Mucosa of rectum (tissue), 2 donors: ENCODE measurements around the gene ZBTB1.

Source experiments
- H3K27ac ChIP-seq, 2 donors: one replicate each; pipeline ENCODE4 v1.7.0; 2013; ENCODE audit warnings: inconsistent platforms in 2 of 2, low read depth in 2 of 2, low read length in 2 of 2
- H3K27me3 ChIP-seq, 2 donors: one replicate each; pipeline ENCODE4 v1.7.0; 2013; ENCODE audit warnings: low read length in 2 of 2; ENCODE audit not compliant: control insufficient read depth in 2 of 2, insufficient read depth in 2 of 2
- H3K36me3 ChIP-seq, 2 donors: one replicate each; pipeline ENCODE4 v1.7.0; 2013; ENCODE audit warnings: low read length in 2 of 2; ENCODE audit not compliant: control insufficient read depth in 2 of 2, insufficient read depth in 2 of 2
- H3K4me1 ChIP-seq, 2 donors: one replicate each; pipeline ENCODE4 v1.7.0; 2013; ENCODE audit warnings: low read length in 2 of 2, mild to moderate bottlenecking in 1 of 2; ENCODE audit not compliant: control insufficient read depth in 2 of 2, insufficient read depth in 2 of 2
- H3K4me3 ChIP-seq, 2 donors: one replicate each; pipeline ENCODE4 v1.7.0; 2013; ENCODE audit warnings: low read length in 2 of 2
- H3K9ac ChIP-seq, 2 donors: one replicate each; pipeline ENCODE4 v1.7.0; 2013; ENCODE audit warnings: low read length in 2 of 2, low read depth in 1 of 2, mild to moderate bottlenecking in 1 of 2
- H3K9me3 ChIP-seq, 2 donors: one replicate each; pipeline ENCODE4 v1.7.0; 2013; ENCODE audit warnings: low read length in 2 of 2; ENCODE audit not compliant: control insufficient read depth in 2 of 2
- donor health status: healthy.
- donor health status: Normal muscosa, but diverticular disease.

Gene ZBTB1

DNA sequence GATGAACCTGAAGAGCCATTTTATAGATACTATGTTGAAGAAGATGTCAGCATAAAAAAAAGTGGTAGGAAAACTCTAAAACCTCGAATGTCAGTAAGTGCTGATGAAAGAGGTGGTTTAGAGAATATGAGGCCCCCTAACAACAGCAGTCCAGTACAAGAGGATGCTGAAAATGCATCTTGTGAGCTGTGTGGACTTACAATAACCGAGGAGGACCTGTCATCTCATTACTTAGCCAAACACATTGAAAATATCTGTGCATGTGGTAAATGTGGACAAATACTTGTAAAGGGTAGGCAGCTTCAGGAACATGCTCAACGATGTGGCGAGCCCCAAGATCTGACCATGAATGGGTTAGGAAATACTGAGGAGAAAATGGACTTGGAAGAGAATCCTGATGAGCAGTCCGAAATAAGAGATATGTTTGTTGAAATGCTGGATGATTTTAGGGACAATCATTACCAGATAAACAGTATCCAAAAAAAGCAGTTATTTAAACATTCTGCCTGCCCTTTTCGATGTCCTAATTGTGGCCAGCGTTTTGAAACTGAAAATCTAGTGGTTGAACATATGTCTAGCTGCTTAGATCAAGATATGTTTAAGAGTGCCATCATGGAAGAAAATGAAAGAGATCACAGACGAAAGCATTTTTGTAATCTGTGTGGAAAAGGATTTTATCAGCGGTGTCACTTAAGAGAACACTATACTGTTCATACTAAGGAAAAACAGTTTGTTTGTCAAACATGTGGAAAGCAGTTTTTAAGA lies 18.2 kb downstream of the ZBTB1 start:
- Histone ChIP-seq H3K4me3 (no peak overlapping the region), H3K36me3 (peaks cover 19 to 22% of the 10 kb centered on the region in 2 donors), H3K27me3 (no peaks in the 10 kb centered on the region), H3K9ac (no peak overlapping the region), H3K9me3 (no peaks in the 10 kb centered on the region), H3K4me1 (no peaks in the 10 kb centered on the region), H3K27ac (no peak overlapping the region)

DNA sequence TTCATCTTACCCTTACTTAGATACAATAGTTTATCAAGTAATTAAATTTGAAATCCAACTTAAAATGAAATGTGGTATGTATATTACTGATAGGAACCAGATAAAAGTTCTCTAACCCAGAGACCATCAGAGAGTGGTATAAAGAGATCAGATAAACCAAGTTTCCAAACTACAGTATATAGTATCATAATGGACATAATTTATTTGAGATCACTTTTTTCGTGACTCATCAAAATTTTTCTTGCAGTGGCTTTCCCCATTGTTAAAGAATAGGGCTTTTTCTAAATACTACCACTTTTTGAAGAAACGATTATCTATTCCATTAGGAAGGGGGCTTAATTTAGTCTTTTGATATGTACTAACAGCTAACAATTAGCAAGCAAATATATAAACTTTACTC lies 20.8 kb downstream of the ZBTB1 start:
- H3K9ac ChIP-seq, result no peak overlapping the region
- no peak overlapping the region for H3K4me3 ChIP-seq
- H3K4me1 ChIP-seq, result no peaks in the 10 kb centered on the region
- peaks cover 19 to 22% of the 10 kb centered on the region in 2 donors for H3K36me3 ChIP-seq
- H3K27ac ChIP-seq, result no peak overlapping the region
- no peaks in the 10 kb centered on the region for H3K9me3 ChIP-seq
- H3K27me3 ChIP-seq, result no peaks in the 10 kb centered on the region

DNA sequence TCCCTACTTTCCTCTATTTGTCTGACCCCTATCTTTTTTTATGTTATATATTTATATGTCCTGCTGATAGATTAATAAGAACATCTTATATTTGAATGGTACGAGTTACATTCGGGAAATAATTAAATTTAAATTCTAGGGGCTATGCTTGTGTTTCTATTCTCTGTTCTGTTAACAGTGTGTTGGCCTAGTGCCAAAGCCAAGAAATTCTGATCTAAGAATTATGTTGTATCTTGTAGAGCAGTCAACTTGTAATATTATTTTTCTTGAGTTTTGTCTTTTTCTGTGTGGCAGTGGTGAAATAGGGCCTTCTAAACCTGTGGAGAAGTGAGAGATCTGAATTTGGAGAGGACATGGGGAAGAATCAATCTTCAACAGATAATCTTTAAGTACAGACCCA lies 27.0 kb downstream of the ZBTB1 start:
- H3K9ac ChIP-seq, result no peak overlapping the region
- no peak overlapping the region for H3K4me3 ChIP-seq
- no peak overlapping the region for H3K27ac ChIP-seq
- no peaks in the 10 kb centered on the region for H3K4me1 ChIP-seq
- H3K9me3 ChIP-seq, result no peaks in the 10 kb centered on the region
- H3K36me3 ChIP-seq, result no peaks in the 10 kb centered on the region
- no peaks in the 10 kb centered on the region for H3K27me3 ChIP-seq

DNA sequence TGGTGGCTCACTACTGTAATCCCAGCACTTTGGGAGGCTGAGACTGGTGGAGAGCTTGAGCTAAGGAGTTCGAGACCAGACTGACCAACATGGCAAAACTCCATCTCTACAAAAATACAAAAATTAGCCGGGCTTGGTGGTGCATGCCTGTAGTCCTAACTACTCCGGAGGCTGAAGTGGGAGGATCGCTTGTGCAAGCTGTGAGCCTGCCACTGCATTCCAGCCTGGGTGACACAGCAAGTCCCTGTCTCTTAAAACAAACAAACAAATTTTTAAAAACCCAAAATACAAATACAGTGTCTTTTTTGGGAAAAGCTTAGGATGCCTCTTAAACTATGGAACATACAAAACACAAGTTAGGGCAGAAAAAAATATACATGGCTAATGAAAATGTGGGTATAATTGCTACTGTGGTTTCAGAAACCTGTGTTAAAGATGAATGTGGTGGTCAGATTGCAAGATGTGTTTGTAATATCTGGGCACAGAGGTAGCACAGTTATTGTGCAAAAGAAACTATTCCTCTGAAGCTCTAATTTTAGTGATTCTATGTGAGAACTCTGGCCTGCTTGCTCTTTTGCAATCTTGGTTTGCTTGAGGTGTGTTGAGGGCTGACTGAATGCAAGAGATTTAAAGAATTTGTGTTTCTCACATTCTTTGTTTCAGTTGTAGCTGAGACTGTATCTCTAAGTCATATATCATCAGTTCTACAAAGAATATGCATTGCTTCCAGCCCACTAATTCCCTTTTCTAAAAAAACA lies 32.1 kb downstream of the ZBTB1 start:
- H3K36me3 ChIP-seq, result no peaks in the 10 kb centered on the region
- H3K9ac ChIP-seq, result no peak overlapping the region
- no peak overlapping the region for H3K4me3 ChIP-seq
- H3K27me3 ChIP-seq, result no peaks in the 10 kb centered on the region
- no peak overlapping the region for H3K27ac ChIP-seq
- peaks cover 0 to 3% of the 10 kb centered on the region in 2 donors for H3K9me3 ChIP-seq
- H3K4me1 ChIP-seq, result peaks cover 9 to 10% of the 10 kb centered on the region in 2 donors

DNA sequence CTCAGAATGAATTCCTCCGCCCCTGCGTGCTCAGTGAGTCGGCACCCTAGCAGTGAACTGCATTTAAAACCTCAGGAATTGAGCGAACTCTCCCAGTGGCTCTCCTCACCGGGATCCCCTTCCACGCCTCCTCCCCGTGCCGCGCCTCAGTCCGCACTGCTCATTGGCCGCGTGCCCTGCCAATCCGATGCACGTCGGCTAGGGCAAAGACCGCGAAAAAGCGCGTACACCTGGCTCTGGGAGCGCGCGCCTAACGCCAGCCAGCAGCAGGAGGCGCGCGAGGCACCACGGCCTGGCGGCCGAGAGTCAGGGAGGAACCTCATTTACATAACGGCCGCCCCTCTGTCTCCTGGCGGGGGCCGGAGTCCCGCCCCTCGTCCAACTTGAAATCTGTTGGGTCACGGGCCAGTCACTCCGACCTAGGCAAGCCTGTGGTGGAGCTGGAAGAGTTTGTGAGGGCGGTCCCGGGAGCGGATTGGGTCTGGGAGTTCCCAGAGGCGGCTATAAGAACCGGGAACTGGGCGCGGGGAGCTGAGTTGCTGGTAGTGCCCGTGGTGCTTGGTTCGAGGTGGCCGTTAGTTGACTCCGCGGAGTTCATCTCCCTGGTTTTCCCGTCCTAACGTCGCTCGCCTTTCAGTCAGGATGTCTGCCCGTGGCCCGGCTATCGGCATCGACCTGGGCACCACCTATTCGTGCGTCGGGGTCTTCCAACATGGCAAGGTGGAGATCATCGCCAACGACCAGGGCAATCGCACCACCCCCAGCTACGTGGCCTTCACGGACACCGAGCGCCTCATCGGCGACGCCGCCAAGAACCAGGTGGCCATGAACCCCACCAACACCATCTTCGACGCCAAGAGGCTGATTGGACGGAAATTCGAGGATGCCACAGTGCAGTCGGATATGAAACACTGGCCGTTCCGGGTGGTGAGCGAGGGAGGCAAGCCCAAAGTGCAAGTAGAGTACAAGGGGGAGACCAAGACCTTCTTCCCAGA lies 35.9 kb downstream of the ZBTB1 start, which contains the start of gene HSPA2:
Gene HSPA2, plus strand, starts transcription at position 534 of the 995 bp plus-strand sequence. Its CDS starts 109 bp downstream, at position 643.
- H3K27ac ChIP-seq, result peak within 1 kb of the TSS; percentile 95 to 96
- H3K4me1 ChIP-seq, result peaks cover 13 to 16% of the 10 kb centered on the region in 2 donors
- no peaks in the 10 kb centered on the region for H3K27me3 ChIP-seq
- H3K9me3 ChIP-seq, result peaks cover 0 to 3% of the 10 kb centered on the region in 2 donors
- H3K36me3 ChIP-seq, result no peaks in the 10 kb centered on the region
- peak within 1 kb of the TSS; percentile 55 to 65 for H3K9ac ChIP-seq
- peak within 1 kb of the TSS; percentile 73 to 84 for H3K4me3 ChIP-seq

DNA sequence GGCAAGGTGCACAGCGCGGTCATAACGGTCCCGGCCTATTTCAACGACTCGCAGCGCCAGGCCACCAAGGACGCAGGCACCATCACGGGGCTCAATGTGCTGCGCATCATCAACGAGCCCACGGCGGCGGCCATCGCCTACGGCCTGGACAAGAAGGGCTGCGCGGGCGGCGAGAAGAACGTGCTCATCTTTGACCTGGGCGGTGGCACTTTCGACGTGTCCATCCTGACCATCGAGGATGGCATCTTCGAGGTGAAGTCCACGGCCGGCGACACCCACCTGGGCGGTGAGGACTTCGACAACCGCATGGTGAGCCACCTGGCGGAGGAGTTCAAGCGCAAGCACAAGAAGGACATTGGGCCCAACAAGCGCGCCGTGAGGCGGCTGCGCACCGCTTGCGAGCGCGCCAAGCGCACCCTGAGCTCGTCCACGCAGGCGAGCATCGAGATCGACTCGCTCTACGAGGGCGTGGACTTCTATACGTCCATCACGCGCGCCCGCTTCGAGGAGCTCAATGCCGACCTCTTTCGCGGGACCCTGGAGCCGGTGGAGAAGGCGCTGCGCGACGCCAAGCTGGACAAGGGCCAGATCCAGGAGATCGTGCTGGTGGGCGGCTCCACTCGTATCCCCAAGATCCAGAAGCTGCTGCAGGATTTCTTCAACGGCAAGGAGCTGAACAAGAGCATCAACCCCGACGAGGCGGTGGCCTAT lies 36.8 kb downstream of the ZBTB1 start:
- Histone ChIP-seq H3K4me1 (peaks cover 13 to 16% of the 10 kb centered on the region in 2 donors), H3K4me3 (peak overlapping the region; percentile 72 to 76), H3K9ac (no peak overlapping the region), H3K27ac (peak overlapping the region in 1 of 2 donors; percentile 58), H3K36me3 (no peaks in the 10 kb centered on the region), H3K9me3 (peaks cover 0 to 3% of the 10 kb centered on the region in 2 donors), H3K27me3 (no peaks in the 10 kb centered on the region)

DNA sequence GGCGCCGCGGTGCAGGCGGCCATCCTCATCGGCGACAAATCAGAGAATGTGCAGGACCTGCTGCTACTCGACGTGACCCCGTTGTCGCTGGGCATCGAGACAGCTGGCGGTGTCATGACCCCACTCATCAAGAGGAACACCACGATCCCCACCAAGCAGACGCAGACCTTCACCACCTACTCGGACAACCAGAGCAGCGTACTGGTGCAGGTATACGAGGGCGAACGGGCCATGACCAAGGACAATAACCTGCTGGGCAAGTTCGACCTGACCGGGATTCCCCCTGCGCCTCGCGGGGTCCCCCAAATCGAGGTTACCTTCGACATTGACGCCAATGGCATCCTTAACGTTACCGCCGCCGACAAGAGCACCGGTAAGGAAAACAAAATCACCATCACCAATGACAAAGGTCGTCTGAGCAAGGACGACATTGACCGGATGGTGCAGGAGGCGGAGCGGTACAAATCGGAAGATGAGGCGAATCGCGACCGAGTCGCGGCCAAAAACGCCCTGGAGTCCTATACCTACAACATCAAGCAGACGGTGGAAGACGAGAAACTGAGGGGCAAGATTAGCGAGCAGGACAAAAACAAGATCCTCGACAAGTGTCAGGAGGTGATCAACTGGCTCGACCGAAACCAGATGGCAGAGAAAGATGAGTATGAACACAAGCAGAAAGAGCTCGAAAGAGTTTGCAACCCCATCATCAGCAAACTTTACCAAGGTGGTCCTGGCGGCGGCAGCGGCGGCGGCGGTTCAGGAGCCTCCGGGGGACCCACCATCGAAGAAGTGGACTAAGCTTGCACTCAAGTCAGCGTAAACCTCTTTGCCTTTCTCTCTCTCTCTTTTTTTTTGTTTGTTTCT lies 37.6 kb downstream of the ZBTB1 start:
- H3K27me3 ChIP-seq, result no peaks in the 10 kb centered on the region
- H3K36me3 ChIP-seq, result no peaks in the 10 kb centered on the region
- no peak overlapping the region for H3K9ac ChIP-seq
- peaks cover 13 to 16% of the 10 kb centered on the region in 2 donors for H3K4me1 ChIP-seq
- no peak overlapping the region for H3K27ac ChIP-seq
- H3K9me3 ChIP-seq, result peaks cover 0 to 3% of the 10 kb centered on the region in 2 donors
- peak overlapping the region; percentile 72 to 76 for H3K4me3 ChIP-seq

DNA sequence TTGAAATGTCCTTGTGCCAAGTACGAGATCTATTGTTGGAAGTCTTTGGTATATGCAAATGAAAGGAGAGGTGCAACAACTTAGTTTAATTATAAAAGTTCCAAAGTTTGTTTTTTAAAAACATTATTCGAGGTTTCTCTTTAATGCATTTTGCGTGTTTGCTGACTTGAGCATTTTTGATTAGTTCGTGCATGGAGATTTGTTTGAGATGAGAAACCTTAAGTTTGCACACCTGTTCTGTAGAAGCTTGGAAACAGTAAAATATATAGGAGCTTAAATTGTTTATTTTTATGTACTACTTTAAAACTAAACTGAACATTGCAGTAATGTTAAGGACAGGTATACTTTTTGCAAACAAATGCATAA lies 38.2 kb downstream of the ZBTB1 start:
- Histone ChIP-seq H3K27ac (no peak overlapping the region), H3K27me3 (no peaks in the 10 kb centered on the region), H3K9me3 (peaks cover 0 to 3% of the 10 kb centered on the region in 2 donors), H3K4me3 (peak overlapping the region; percentile 72 to 76), H3K9ac (no peak overlapping the region), H3K4me1 (peaks cover 13 to 16% of the 10 kb centered on the region in 2 donors), H3K36me3 (no peaks in the 10 kb centered on the region)
